ENCODE measurements around the gene ZC3H7A. TPM values are rescaled to one million over a fixed set of nuclear protein-coding genes. Genes with fewer than 3 reads are reported as not detected.
A peak's percentile ranks its signal among the peaks of the same experiment; 100 is the strongest.

ZC3H7A gene
- total RNA-seq, 6 experiments from 2014 or later, result 56.5 to 73.0 (median 63.5) TPM

DNA sequence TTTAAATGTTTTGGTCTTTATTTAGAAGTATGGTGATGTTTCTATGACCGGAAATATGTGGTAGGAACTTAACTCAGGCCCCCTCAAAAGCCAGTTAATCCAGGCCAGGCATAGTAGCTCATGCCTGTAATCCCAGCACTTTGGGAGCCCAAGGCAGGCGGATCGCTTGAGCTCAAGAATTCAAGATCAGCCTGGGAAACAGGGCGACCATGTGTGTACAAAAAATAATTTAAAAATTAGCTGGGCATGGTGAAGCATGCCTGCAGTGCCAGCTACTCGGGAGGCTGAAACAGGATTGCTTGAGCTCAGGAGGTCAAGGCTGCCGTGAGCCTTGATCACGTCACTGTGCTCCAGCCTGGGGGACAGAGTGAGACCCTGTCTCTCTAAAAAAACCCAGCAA is 44.0 kb upstream of the ZC3H7A start:
- H3K27ac Mint-ChIP-seq, result no peak overlapping the region
- no peak for DNase-seq
- no peak for TF ChIP-seq CTCF (IDR thresholded peaks at IDR 0.05)
- H3K27me3 Mint-ChIP-seq (ENCODE audit: insufficient read depth), result peaks cover 1% of the 10 kb centered on the region
- no peaks in the 10 kb centered on the region; the same call in 1 of the 2 replicates for H3K9me3 Mint-ChIP-seq
- peaks cover 37% of the 10 kb centered on the region for H3K36me3 Mint-ChIP-seq (ENCODE audit: low read depth)
- H3K4me1 Mint-ChIP-seq (ENCODE audit: low read depth), result peaks cover 21% of the 10 kb centered on the region
- H3K4me3 Mint-ChIP-seq, result no peak overlapping the region

DNA sequence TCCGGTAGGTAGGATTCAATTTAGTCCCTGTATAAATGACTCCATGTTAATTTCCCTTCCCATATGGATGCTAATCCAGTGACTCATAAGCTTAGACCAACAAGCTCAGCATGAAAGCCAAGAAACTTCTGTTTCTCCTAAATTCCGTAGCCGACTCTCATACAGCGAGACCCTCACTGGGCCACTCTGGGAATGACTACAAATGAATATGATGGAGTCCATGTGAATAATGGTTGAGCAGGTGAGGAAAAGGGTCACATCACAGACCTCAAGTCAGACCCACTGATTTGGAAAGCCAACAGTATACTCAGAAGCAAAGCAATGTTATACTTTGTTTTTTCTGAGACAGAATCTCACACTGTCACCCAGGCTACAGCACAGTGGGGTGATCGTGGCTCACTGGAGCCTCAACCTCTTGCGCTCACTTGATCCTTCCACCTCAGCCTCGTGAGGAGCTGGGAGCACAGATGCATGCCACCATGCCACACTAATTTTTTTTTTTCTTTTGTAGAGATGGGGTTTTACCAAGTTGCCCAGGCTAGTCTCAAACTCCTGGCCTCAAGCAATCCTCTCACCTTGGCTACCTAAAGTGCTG is 39.7 kb upstream of the ZC3H7A start:
- Mint-ChIP-seq H3K9me3 (no peaks in the 10 kb centered on the region; the same call in 1 of the 2 replicates), H3K4me3 (peak overlapping the region; percentile 54), H3K36me3 (ENCODE audit: low read depth) (peaks cover 32% of the 10 kb centered on the region), H3K4me1 (ENCODE audit: low read depth) (peaks cover 33% of the 10 kb centered on the region), H3K27ac (peak overlapping the region; percentile 86), H3K27me3 (ENCODE audit: insufficient read depth) (peaks cover 8% of the 10 kb centered on the region; the same call in 1 of the 2 replicates)
- no peak for TF ChIP-seq CTCF (IDR thresholded peaks at IDR 0.05)
- DNase-seq, result peak; percentile 83

DNA sequence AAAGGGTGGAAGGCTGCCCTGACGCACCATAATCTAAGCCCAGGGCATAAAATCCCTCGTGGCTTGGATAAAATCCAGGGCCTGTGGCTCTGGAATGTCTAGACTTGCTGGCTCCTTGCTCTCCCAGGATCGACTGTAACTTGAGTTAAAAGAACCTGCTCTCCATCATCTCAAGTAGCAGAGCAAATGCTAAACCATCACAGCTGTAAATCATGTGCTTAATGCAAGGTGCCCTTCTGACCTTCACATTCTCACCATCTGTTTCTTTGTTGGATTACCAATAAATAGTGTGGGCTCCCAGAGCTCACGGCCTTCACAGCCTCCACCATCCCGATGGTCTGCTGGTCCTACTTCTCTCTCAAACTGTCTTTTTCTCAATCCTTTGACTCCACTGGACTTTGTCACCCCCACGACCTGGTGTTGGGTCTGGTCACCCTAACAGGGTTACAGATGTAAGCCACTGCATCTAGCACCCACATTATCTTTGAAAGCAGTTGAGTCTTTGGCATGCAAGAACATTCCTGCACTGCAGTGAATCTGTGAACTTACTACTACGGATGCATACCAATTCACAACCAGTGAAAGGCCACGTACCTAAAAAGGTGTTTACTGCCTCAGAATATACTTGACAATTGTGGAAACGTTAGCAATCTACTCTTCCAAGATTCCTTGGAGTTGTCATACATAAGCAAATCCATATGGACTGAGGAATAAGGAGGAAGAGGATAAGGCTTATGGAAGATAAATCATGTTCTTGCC is 39.0 kb upstream of the ZC3H7A start:
- peak; percentile 64 for DNase-seq
- Mint-ChIP-seq H3K27me3 (ENCODE audit: insufficient read depth) (peaks cover 8% of the 10 kb centered on the region; the same call in 1 of the 2 replicates), H3K4me3 (peak overlapping the region; percentile 54), H3K9me3 (no peaks in the 10 kb centered on the region; the same call in 1 of the 2 replicates), H3K27ac (peak overlapping the region; percentile 86), H3K4me1 (ENCODE audit: low read depth) (peaks cover 33% of the 10 kb centered on the region), H3K36me3 (ENCODE audit: low read depth) (peaks cover 27% of the 10 kb centered on the region)
- TF ChIP-seq CTCF (IDR thresholded peaks at IDR 0.05), result no peak

GRCh38 chr16:11835309-11835708 is 38.3 kb upstream of the ZC3H7A start:
- no peaks in the 10 kb centered on the region; the same call in 1 of the 2 replicates for H3K9me3 Mint-ChIP-seq
- peaks cover 23% of the 10 kb centered on the region for H3K36me3 Mint-ChIP-seq (ENCODE audit: low read depth)
- TF ChIP-seq CTCF (IDR thresholded peaks at IDR 0.05), result no peak
- no peak overlapping the region for H3K27ac Mint-ChIP-seq
- no peak for DNase-seq
- peaks cover 8% of the 10 kb centered on the region; the same call in 1 of the 2 replicates for H3K27me3 Mint-ChIP-seq (ENCODE audit: insufficient read depth)
- H3K4me3 Mint-ChIP-seq, result no peak overlapping the region
- H3K4me1 Mint-ChIP-seq (ENCODE audit: low read depth), result peaks cover 33% of the 10 kb centered on the region

DNA sequence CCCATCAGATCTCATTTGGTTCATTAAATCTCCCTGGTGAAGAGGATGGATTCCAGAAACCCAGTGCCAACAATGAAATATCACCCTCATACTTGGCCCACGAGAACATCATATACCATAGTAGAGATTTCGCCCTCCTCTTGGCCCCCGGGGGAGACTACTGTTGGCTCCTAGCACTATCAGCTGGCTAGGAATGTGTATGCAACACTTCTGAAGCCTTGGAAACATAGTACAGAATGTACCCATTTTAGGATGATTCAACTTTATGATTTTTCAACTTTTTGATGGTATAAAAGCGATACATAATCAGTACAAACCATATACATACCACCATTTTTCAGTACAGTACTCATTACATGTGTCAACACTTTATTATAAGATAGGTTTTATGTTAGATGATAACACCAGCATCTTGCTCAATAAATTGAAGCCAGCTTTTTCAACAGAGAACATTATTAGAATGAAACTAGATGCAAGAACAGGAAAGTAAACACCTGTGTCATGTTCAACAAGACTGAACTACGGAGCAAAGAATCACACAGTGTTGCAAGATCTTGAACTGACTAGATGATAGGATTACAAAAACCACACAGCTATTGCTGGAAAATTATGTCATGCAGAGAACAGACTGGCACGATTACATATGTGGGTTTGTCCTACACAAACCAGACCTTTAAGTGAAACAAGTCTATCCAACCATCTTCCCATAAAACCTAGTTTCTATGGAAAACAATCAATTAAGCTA is 37.1 kb upstream of the ZC3H7A start:
- peaks cover 33% of the 10 kb centered on the region for H3K4me1 Mint-ChIP-seq (ENCODE audit: low read depth)
- peaks cover 13% of the 10 kb centered on the region for H3K36me3 Mint-ChIP-seq (ENCODE audit: low read depth)
- H3K27me3 Mint-ChIP-seq (ENCODE audit: insufficient read depth), result peaks cover 8% of the 10 kb centered on the region; the same call in 1 of the 2 replicates
- no peak overlapping the region for H3K27ac Mint-ChIP-seq
- no peak overlapping the region for H3K4me3 Mint-ChIP-seq
- peak; percentile 28 for DNase-seq
- H3K9me3 Mint-ChIP-seq, result no peaks in the 10 kb centered on the region; the same call in 1 of the 2 replicates
- TF ChIP-seq CTCF (IDR thresholded peaks at IDR 0.05), result no peak

Measured in HFFc6 (cell line).